T-helper 2 cell treated with Interferon-gamma antibody and Interleukin-4, amounts not matched to agents 100 ng/mL and 5 ng/mL, for 36 hours (primary cell): ENCODE data around the gene LRRC3C. TPM values are rescaled to one million over a fixed set of nuclear protein-coding genes. Genes with fewer than 3 reads are reported as not detected.

ENCODE experiments used
- intact Hi-C: fragments of 100-400 bp; cut with micrococcal nuclease; formaldehyde crosslinking; loops from one replicate; pipeline ENCODE4 v1.15.1; 2023
- total RNA-seq: library from RNA; stranded (reverse); gene quantifications from 2 replicates; pipeline ENCODE4 v1.2.3, GENCODE V29; 2022

The LRRC3C gene
- total RNA-seq, 1 donor from 2014 or later: not detected

DNA sequence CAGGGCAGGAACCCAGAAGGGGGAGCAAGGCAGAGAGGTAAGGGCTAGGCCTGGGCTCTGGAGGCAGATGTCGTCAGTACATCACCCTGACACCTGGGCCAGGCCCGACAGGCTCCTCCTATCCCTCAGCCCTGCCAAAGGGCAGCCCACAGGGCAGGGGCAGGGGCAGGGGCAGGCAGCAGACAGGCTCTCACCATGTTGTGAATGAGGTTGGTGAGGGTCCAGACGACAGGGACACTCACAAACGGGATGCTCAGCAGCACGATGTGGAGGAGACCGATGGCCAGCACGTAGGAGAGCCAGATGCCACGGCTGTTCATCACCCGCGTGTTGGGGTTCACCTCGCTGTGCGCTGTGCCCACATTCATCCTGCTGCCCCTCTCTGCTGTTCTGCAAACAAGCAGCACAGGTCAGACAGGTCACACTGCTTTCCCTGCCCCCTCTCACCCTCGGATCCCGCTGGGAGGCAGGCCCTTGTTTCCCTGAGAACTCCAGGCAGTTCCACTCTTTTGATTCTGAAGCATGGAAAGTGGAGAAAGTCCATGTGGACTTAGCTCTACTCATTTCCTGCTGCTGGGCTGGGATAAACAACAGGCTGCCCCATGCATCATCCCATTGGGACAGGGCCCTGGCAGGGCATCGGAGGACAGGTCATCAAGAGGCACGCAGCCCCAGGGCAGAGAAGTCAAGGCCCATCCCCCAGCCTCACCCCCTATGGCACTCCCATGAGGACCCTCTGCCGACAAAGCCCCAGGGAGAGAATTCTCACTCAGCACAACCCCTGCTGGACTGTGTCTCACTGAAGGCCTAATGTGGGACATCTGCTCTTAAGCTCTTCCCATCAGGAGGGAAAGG lies 3.5 kb upstream of the LRRC3C start:
- intact Hi-C loops: loop anchor here (10.0 kb wide), 2 partner anchors 129 to 169 kb away; no protein-coding TSS in a partner anchor

DNA sequence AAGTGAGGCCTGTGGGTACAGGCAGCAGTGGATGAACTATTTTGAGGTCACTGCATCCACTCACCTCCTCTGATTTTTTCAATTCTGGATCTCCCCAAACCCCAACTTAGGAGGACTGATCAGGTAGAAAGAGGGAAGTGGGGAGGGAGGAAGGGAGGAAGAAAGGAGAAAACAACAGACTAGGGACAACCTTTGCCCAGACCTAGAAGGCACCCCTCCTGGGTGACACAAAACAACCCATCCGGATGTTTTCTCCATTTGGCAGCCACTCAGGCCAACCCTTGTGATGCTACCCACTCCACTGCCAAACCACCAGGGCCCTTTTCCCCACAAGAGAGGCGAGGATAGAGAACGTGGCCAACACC lies 2.9 kb upstream of the LRRC3C start:
- intact Hi-C loops: loop anchor here (5.0 to 10.0 kb wide), 3 partner anchors 62 to 170 kb away; partner anchors contain the start of gene IKZF3

DNA sequence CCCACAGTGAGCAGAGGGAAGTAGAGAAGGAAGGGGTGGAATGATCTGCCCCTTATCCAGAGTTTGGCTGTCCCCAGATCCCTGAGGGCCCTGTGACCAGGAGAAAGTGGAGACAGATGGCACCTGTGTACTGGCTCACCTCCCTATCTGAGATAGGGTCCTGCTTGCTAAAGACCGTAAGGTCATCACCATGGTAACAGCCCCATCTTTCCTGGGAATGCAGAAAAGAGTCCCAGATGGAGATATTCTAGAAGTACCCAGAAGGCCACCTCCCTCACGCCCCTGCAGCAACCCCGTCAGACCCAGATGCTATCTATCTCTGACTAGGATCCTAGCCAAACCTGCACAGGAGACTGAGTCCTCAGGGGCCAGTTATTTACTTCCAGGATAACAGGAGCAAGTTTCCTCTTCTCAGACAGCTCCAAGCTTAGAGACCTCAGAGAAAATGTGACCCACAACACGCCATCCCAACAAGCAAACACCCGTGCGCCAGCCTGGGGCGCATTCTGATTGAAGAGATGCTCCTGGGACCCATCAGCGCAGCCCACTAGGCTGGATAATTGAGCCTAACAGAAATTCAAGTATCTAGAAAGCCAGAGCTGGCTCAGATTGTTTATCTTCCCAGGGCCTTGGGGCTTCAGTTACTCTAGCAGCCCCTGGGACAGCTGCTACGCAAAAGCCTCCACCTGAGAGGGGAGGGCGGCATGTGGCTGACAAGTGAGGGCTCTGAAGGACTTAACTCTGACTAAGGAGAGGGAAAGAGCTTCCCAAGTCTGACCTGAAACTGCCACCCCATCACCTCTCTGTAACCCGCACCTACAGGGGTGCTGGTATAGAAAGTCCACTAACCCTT lies 2.0 kb upstream of the LRRC3C start:
- intact Hi-C loops: loop anchor here (1.0 to 10.0 kb wide), 5 partner anchors 22 to 173 kb away; partner anchors contain the start of gene IKZF3

DNA sequence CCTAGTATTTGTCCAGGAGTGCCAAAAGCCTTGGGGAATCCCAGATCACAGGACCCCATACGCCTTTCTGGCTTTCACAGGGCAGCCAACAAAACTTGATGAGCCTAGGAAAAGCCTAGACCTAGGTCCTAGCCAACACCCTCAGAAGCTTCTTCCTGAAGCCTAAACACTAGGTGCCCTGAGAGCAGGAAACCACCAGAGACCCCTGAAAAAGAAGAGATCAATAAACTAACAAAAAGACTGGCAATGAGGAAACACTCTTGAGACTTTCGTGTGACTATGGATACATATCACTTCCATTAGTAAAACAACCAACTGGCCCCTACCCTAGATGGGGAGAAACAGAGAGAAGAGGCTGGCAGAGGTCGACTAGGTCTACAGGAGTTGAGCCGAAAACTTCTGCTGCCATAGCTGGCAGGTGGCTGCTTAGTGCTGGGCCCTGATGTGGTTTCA lies 1.4 kb upstream of the LRRC3C start:
- intact Hi-C loops: loop anchor here (1.0 to 10.0 kb wide), 5 partner anchors 23 to 173 kb away; partner anchors contain the start of gene IKZF3

DNA sequence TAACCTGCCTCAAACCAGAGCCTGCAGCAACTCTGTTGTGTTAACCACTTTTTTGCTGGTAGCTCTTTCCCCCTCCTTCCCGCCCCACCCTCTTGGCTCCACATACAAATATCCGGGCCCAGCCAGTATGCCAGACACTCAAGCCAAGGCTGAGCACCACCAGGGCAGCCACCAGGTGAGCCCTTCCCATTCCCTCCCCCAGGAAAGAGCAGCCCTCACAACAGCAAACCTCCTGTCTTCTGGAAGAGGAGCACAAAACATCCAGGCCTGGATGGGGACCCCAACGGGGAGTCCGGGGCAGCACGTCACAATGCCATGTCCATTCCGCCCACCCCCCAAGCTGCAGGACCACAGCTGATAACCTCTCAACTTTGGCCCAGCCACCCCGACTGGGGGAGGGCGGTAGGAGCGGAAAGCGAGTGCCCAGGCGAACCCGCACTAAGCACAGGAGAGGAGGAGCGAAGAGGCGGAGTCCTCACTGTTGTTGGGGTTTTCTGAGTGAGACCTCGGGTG lies 888 bp upstream of the LRRC3C start:
- intact Hi-C loops: loop anchor here (1.0 to 10.0 kb wide), 7 partner anchors 23 to 172 kb away; partner anchors contain the start of genes IKZF3 and PSMD3

DNA sequence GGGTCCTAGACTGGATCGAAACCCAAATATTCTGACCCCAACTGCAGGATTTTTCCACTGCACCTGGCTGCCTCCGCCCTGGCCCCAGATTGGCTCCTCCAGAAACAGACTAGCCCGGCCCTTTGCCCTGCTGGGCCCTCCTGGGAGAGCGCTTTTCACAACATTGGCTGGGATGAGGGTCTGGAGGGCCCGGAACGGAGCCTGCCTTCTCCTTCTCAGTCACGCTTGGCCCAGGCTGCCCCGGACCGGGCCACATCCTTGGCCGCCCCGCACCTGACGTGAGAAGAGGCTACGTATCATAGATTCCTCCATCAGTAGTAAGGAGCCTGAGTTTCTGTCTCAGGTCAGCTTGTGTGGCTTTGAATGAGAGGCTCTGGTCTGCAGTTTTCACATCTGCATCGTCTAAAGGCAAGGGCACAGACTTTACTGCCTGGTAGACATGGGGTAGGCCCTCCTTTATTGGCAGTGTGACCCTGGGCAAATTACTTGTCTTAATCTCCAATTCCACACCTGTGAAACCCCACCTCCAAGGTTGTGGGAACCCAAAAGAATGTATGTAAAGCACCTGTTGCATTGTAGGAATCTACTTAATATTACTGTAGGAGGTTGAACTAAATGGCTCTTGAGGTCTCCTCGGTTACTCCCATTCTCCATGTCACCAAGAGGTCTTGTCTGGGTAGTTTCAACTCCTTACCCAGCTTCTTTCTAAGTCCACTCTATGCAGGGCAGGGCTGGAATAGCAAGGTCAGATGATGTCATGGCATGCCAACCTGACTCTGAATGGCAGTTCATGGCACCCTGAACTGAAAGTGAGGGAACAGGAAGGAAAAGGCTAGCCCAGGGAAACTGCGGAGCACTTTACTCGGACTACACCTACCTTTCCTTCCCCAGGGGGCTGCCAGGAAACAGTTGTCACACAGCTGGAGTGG lies 661 bp downstream of the LRRC3C start:
- intact Hi-C loops: loop anchor here (1.0 to 10.0 kb wide), 6 partner anchors 25 to 173 kb away; partner anchors contain the start of genes IKZF3 and PSMD3

DNA sequence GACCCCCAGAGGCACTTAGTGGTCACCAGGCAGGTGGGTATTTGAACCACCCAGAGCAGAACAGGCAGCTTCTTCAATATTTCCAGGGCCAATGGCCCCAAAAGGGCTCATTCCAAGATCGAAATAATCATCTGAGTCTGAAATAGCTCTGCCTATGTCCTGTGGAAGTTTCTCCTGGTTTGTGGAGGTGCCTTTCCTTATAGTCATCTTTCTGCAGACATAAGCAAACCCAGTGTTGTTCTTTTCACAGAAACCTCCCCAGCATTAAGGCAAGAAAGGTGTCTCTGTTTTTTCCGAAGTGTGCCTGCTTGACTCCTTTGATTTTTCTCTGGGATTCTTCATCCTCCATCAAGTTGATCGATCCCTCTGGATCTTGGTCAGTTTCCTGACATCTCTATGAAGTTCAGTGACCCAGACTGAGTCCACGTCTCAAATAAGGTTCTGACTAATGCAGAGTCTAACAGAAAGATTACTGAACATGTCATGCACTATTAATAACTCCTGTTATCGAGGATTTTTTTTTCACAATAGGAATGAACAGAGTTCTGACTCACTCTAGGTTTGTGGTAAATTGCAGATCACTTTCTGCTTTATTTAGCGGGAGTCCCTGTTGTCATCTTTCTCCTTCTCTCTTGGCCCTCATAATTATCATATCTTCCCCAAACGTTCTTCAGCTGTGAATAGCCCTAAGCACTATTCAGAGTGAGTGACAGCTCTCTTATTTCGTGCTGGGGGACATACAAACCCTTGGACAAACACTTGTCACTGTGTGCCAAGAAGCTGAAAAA lies 1.5 kb downstream of the LRRC3C start:
- intact Hi-C loops: loop anchor here (5.0 to 10.0 kb wide), 3 partner anchors 67 to 174 kb away; partner anchors contain the start of gene IKZF3

DNA sequence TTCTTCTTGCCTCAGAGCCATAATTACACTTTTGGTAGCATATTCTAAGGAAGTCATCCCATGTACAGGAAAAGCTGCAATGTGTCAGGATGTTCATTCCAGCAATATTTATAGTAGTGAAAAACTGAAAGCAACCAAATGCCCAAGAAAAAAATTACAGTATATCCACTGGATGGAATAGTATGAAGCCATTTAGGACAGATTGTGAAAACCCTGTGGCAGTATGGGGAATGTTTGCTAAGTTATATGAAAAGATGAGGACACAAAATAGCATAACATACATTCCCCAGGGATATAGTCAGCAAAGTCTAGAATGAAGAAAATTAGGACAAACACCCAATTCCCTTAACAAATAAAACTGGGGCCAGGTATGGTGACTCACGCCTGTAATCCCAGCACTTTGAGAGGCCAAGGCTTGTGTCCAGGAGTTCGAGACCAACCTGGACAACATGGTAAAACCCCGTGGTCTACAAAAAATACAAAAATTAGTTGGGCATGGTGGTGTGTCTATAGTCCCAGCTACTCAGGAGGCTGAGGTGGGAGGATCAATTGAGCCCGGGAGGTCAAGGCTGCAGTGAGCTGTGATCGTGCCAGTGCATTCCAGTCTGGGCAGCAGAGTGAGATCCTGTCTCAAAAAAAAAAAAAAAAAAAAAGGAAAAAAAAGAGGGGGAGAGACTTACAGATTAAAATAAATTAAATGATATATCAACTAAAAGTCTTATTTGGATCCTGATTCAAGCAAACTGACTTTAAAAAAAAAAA lies 2.3 kb downstream of the LRRC3C start:
- intact Hi-C loops: loop anchor here (5.0 to 10.0 kb wide), 3 partner anchors 68 to 175 kb away; partner anchors contain the start of gene IKZF3

DNA sequence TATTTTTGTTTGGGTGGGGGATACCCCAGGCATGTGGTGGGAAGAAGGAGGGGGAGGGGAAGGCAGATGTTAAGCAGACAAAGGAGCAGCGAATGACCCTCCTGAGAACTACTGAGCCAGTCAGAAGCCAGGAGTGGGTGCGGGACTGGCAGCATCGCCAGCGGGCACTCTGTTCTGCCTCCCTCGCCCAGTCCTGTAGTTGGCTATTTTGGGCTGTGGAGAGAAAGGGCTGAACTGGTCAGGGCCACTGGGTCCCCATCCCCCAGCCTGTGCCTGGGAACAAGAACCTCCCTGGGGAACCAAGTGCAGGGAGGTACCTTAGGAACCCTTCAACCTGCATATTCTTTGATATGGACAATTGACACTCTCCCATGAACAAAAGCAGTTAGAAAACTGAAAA lies 6.4 kb downstream of the LRRC3C start:
- intact Hi-C loops: no loop called here

DNA sequence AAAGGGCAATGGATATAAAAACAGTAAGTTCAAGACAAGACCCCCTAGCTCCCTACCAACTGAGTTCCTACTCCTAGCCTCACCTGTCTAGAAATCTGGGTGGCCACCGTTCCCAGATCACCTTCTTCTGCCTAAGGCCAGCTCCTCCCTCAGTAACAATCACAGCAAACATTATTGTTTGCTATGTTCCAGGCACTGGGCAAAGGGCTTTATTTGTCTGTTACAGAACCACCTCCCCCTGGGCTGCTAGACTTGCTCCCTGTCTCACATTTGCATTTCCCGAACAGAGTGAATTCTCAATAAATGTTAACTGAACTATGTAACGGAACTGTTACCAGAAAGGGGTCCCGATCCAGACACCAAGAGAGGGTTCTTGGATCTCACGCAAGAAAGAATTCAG lies 6.8 kb downstream of the LRRC3C start:
- intact Hi-C loops: no loop called here

DNA sequence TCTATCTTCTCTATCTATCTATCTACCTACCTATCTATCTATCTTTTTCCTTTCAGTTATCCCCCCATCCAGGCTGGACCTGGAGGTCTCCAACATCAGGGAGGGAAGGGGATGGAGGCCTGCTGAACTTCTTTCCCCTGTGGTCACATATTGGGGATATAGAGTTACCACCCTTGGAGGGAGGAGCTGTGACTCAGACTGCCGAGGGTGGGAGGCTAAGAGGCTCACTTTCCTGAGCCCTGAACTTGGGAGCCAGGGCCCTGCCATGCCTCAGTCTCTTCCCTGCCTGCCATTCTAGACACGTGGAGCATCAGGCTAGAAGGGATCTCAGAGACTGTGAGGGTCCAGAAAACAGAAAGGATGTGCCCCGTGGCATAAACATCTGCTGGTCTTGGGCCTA lies 8.4 kb downstream of the LRRC3C start:
- intact Hi-C loops: no loop called here

DNA sequence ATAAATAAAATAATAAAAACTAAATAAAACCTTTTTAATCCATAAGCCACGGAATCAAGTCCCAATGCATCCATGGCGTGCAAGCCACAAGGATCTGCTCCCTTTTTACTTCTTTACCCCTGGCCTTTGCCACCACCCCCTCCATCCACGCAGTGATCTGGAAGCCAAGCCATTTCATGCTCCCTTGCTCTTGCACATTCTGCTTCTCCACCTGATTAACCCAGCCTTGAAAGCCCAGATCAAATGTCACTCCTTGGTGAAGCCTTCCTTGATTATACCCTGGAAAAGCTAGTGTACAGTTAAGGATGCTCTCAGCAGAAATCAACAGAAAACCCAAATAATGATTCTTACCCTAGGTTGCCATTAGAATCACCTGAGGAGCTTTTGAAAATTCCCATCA lies 9.9 kb downstream of the LRRC3C start:
- intact Hi-C loops: no loop called here

DNA sequence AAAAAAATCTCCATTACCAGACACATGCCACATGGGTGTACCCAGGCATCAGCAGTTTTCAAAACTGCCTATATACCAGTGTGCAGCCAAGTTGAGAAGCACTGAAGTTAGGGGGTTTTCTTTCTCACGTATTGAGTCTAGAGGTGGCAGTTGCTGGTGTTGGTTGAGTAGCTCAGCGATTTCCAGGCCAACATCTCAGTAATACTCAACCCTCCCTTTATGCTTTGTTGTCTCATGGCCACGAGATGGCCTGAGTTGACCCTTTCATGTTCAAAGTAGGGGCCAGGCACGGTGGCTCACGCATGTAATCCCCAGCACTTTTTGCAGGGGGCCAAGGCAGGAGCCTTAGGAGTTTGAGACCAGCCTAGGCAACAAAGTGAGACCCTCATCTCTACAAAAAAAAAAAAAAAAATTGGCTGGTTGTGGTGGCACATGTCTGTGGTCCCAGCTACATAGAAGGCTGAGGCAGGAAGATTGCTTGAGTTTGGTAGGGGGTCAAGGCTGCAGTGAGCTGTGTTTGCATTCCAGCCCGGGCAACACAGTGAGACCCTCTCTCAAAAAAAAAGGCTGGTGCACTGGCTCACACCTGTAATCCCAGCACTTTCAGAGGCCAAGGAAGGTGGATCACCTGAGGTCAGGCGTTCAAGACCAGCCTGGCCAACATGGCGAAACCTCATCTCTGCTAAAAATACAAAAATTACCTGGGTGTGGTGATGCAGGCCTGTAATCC lies 10.8 kb downstream of the LRRC3C start:
- intact Hi-C loops: no loop called here

DNA sequence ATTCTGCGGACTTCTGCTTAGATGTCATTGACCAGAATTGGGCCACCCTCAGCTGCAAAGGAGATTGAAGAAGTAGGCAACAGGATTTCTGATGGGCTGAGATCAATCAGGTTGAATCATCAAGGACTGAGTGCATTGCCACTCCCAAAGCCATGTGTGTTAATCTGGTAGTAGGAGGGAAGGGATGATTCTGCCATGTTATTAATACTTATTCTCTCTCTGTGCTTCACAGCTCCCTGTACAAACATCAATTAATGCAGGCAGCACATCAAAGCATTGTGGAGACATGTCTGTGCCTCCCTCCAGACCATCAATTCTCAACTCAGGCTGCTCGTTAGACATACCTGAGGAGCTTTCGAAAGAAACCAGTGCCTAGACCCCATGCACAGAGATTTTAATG lies 11.6 kb downstream of the LRRC3C start:
- intact Hi-C loops: no loop called here

DNA sequence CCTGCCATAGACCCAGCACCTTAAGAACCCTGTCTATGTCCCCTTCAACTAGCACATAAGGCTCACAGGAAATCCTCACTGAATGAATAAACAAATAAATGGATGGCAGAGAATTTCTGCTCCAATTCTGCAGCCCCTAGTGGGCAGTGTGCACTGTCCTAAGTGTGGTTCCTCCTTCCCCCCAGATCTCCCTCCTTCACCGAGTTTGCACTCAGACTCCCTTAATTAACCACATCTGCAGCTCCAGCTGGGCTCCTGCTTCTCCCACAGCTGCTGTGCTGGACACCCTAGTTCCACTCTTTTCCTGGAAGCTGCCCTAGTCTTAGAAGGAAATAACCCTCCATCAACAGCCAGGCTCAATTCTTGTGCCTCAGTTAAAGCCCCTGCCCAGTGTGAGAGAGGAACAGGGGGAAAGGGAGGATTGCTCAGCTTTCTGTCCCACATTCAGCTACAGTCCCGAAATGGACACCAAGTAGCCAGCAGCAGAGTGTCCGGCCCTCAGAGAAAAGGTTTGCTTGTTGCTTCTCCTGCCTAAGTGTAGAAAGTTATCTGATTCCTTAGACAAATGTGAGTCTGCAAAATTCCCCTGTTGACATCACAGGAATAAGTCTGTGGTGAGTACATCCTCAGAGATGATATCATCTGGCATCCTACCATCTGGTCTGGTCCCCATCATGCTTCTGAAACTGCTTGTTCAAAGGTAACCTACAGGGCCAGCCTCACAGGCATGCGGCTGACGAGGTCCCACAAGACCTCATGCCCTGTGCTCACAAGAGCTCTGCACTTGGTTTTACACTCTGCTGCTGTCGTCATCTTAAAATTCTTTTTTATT lies 12.3 kb downstream of the LRRC3C start:
- intact Hi-C loops: no loop called here

DNA sequence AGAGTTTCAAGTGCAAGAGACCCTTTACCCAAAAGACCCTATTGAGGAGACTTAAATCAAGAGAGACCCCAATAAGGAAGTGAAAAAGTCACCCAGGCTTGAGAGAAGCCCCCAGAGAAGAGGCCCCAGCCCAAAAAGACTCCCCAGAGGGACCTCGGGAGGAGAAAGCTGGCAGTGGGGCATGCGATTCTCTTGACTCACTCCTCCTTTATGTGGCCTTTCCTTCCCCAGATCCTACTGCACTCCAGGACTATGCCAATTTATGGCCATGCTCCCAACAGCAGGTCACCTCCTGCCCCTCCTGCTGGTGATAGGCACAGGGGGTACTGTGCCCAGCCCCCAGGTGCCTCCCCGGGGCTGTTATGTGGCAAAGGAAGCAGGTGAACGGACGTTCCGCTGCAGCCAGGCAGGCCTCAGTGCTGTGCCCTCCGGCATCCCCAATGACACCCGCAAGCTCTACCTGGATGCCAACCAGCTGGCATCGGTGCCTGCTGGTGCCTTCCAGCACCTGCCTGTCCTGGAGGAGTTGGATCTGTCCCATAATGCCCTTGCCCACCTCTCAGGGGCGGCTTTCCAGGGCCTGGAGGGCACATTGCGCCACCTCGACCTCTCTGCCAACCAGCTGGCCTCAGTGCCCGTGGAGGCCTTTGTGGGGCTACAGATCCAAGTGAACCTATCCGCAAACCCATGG lies 16.3 kb downstream of the LRRC3C start:
- intact Hi-C loops: no loop called here

DNA sequence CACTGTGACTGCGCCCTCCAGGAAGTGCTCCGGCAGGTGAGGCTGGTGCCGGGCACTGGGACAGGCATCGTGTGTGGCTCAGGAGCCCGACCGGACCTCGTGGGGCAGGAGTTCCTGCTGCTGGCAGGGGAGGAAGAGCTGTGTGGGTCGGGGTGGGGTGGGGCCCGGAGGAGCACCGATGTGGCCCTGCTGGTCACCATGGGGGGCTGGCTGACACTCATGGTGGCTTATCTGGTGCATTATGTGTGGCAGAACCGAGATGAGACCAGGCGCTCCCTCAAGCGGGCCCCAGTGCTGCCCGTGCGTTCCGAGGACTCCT lies 16.8 kb downstream of the LRRC3C start:
- intact Hi-C loops: no loop called here
